PC-9 (cell line): ENCODE results near the gene GFOD2. TPM values are rescaled to one million over a fixed set of nuclear protein-coding genes. Genes with fewer than 3 reads are reported as not detected.

Experiments used
- BruUV-seq: library from RNA; stranded (reverse); fragments of 400-500 nt; replicated peaks from 2 replicates; lab custom pipeline; 2021; lab: Mats Ljungman, UMichigan
- CTCF ChIA-PET: fragments of 300-600 bp; sonication (Branson Sonifier 250); formaldehyde crosslinking; loops from one replicate; lab custom pipeline; 2022; ENCODE audit warnings: antibody characterized with exemption; lab: Charles Lee
- POLR2A ChIA-PET: fragments of 300-600 bp; sonication (Branson Sonifier 250); formaldehyde crosslinking; loops from one replicate; lab custom pipeline; 2022; ENCODE audit warnings: antibody characterized with exemption; ENCODE audit not compliant: unreplicated experiment; lab: Charles Lee
- DNase-seq, 2 experiments: peaks; one replicate each; pipeline versions ENCODE4 v3.0.0 to v3.0.0-alpha.2; 2015 to 2022; ENCODE audit warnings: mixed read lengths in 1 of 2
- H2AFZ ChIP-seq: fragments of 200-600 bp; sonication (generic); 2 replicates; pipeline ENCODE4 v1.8.1; 2017; ENCODE audit warnings: antibody characterized with exemption
- H3F3A ChIP-seq: fragments of 200-600 bp; sonication (generic); 2 replicates; pipeline ENCODE4 v1.8.1; 2017; ENCODE audit warnings: antibody characterized with exemption, mild to moderate bottlenecking, low read depth; ENCODE audit not compliant: insufficient read depth
- H3K27ac ChIP-seq: fragments of 200-600 bp; sonication (generic); 2 replicates; pipeline ENCODE4 v1.6.1; 2016; ENCODE audit warnings: mixed run types
- H3K27me3 ChIP-seq: fragments of 200-600 bp; sonication (generic); 2 replicates; pipeline ENCODE4 v1.6.1; 2016; ENCODE audit warnings: low read depth, mixed run types; ENCODE audit not compliant: insufficient read depth
- H3K36me3 ChIP-seq: fragments of 200-600 bp; sonication (generic); 2 replicates; pipeline ENCODE4 v1.6.1; 2016; ENCODE audit warnings: low read depth, mixed run types
- H3K4me1 ChIP-seq: fragments of 200-600 bp; sonication (generic); replicated peaks from 2 replicates; pipeline ENCODE4 v1.6.1; 2016; ENCODE audit warnings: mixed run types; ENCODE audit not compliant: insufficient read depth
- H3K4me2 ChIP-seq: fragments of 200-600 bp; sonication (generic); 2 replicates; pipeline ENCODE4 v1.6.1; 2017; ENCODE audit warnings: mixed run types
- H3K4me3 ChIP-seq: fragments of 200-600 bp; sonication (generic); 2 replicates; pipeline ENCODE4 v1.6.1; 2016; ENCODE audit warnings: mixed run types
- H3K79me2 ChIP-seq: fragments of 200-600 bp; sonication (generic); 2 replicates; pipeline ENCODE4 v1.6.1; 2017; ENCODE audit warnings: low read depth, mixed run types
- H3K9me2 ChIP-seq: fragments of 200-600 bp; sonication (generic); 2 replicates; pipeline ENCODE4 v1.8.1; 2017; ENCODE audit warnings: mild to moderate bottlenecking; ENCODE audit not compliant: insufficient read depth
- H3K9me3 ChIP-seq: fragments of 200-600 bp; sonication (generic); 2 replicates; pipeline ENCODE4 v1.8.1; 2016; ENCODE audit warnings: low read depth; ENCODE audit not compliant: insufficient read depth
- H4K20me1 ChIP-seq: fragments of 200-600 bp; sonication (generic); 2 replicates; pipeline ENCODE4 v1.8.1; 2017; ENCODE audit not compliant: insufficient read depth
- EZH2 ChIP-seq: fragments of 200-600 bp; sonication (generic); IDR thresholded peaks from 2 replicates; pipeline ENCODE4 v1.8.0; 2017; ENCODE audit warnings: antibody characterized with exemption, low read depth
- intact Hi-C: fragments of 100-400 bp; cut with micrococcal nuclease; formaldehyde crosslinking; loops from one replicate; pipeline ENCODE4 v1.10.0; 2022; ENCODE audit not compliant: unreplicated experiment
- total RNA-seq: library from RNA; stranded (reverse); gene quantifications from 2 replicates; pipeline ENCODE4 v1.2.3, GENCODE V29; 2021
- TF ChIP-seq, protein P1 (sequence below): fragments of 200-600 bp; sonication (generic); conservative IDR thresholded peaks from 2 replicates; pipeline ENCODE4 v1.6.1; 2017; ENCODE audit warnings: mixed run types, antibody characterized with exemption, mild to moderate bottlenecking, moderate library complexity

Gene GFOD2
- total RNA-seq, 1 experiment from 2014 or later: 17.6 TPM

DNA sequence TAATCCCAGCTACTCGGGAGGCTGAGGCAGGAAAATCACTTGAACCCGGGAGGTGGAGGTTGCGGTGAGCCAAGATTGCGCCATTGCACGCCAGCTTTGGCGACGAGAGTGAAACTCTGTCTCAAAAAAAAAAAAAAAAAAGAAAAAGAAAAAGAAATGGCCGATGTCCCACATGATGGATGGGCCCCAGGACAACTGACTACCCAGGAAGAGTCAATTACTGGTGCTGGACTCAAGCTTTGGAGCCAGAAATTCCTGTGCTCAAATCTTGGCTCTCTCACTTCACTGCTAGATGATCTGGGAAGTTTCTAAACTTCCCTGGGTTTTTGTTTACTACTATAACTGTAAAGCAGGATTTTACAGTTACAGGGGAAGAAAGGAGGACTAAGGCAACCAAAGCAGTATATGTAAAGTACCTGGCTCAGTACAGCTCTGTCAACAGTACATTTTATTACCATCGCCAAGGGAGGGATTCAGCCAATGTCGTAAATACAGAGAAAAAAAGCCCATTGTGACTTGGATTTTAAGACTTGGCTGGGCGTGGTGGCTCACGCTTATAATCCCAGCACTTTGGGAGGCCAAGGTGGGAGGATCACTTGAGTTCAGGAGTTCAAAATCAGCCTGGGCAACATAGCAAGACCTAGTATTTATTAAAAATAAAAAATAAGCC lies 40.6 kb downstream of the GFOD2 start:
- Histone ChIP-seq H3K79me2 (0 out of 2 replicates have a peak, but pooled peaks cover 3% of the 10 kb centered on the region), H3K9me2 (no peaks in the 10 kb centered on the region), H3F3A (peaks cover 27% of the 10 kb centered on the region), H4K20me1 (no peaks in the 10 kb centered on the region), H3K4me3 (no peak overlapping the region), H3K4me2 (no peak overlapping the region), H3K36me3 (no peaks in the 10 kb centered on the region), H3K27ac (0 out of 2 replicates have a peak overlapping the region, but pooled peaks have one; percentile 19), H3K27me3 (no peaks in the 10 kb centered on the region), H3K4me1 (peaks cover 26% of the 10 kb centered on the region), H3K9me3 (no peaks in the 10 kb centered on the region), H2AFZ (no peak overlapping the region)
- BruUV-seq: no TSS peak
- ChIA-PET POLR2A (no interaction called here), CTCF (no interaction called here)
- intact Hi-C loops: loop anchor here (5.0 to 10.0 kb wide), 3 partner anchors 44 to 556 kb away; partner anchors contain the start of gene ESRP2
- DNase-seq: no peak
- no peak for TF ChIP-seq EZH2
- TF ChIP-seq, protein P1, sequence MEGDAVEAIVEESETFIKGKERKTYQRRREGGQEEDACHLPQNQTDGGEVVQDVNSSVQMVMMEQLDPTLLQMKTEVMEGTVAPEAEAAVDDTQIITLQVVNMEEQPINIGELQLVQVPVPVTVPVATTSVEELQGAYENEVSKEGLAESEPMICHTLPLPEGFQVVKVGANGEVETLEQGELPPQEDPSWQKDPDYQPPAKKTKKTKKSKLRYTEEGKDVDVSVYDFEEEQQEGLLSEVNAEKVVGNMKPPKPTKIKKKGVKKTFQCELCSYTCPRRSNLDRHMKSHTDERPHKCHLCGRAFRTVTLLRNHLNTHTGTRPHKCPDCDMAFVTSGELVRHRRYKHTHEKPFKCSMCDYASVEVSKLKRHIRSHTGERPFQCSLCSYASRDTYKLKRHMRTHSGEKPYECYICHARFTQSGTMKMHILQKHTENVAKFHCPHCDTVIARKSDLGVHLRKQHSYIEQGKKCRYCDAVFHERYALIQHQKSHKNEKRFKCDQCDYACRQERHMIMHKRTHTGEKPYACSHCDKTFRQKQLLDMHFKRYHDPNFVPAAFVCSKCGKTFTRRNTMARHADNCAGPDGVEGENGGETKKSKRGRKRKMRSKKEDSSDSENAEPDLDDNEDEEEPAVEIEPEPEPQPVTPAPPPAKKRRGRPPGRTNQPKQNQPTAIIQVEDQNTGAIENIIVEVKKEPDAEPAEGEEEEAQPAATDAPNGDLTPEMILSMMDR: no peak

DNA sequence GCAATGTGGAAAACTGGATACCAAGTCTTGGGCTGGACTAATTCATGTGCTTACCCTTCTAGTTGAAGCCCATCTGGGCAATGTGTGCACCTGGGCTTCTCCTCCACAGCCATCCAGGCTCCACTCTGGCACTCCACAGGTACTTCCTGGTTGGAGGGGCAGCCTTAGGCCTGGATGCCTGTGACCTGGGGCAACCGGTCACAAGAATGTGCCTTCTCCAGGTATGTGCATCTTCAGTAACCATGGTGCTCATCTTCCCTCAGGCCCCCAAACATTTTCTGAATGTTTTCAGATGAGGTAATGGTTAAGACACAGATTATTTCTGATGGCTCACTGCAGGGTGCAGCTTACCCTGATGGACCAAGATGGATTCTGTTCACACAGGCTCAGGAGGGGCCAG lies 41.4 kb downstream of the GFOD2 start:
- Histone ChIP-seq H4K20me1 (no peaks in the 10 kb centered on the region), H3K4me2 (0 out of 2 replicates have a peak overlapping the region, but pooled peaks have one; percentile 30), H3K4me1 (peaks cover 26% of the 10 kb centered on the region), H3K9me2 (no peaks in the 10 kb centered on the region), H3K9me3 (no peaks in the 10 kb centered on the region), H3K36me3 (no peaks in the 10 kb centered on the region), H3K27me3 (no peaks in the 10 kb centered on the region), H3K27ac (no peak overlapping the region), H2AFZ (no peak overlapping the region), H3K79me2 (0 out of 2 replicates have a peak, but pooled peaks cover 3% of the 10 kb centered on the region), H3F3A (peaks cover 27% of the 10 kb centered on the region), H3K4me3 (no peak overlapping the region)
- TF ChIP-seq EZH2: no peak
- TF ChIP-seq, protein P1: no peak
- ChIA-PET CTCF (no interaction called here), POLR2A (no interaction called here)
- BruUV-seq: no TSS peak
- intact Hi-C loops: loop anchor here (5.0 to 10.0 kb wide), 3 partner anchors 45 to 557 kb away; partner anchors contain the start of gene ESRP2
- DNase-seq: peak; percentile 47 to 81

DNA sequence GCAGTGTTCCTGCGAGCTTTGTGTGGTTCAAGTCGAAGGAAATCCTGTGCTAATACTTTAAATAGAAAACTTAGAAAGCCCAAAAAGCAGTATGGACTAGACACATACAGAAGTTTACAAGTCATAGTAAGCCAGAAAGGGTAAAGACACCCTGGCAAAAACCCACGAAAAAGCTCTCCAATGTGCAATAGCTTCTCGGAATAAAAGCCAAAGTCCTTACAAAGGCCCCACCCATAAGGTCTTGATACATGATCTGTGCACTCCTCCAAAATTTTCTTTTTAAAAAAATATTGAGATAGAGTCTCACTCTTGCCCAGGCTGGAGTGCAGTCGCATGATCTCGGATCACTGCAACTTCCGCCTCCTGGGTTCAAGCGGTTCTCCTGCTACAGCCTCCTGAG lies 42.2 kb downstream of the GFOD2 start:
- Histone ChIP-seq H3K27me3 (no peaks in the 10 kb centered on the region), H3K9me2 (no peaks in the 10 kb centered on the region), H3K4me3 (no peak overlapping the region), H2AFZ (no peak overlapping the region), H3K36me3 (no peaks in the 10 kb centered on the region), H3K4me1 (peaks cover 26% of the 10 kb centered on the region), H3K27ac (peak overlapping the region; percentile 78), H4K20me1 (no peaks in the 10 kb centered on the region), H3F3A (peaks cover 32% of the 10 kb centered on the region), H3K4me2 (peak overlapping the region; percentile 30), H3K79me2 (0 out of 2 replicates have a peak, but pooled peaks cover 3% of the 10 kb centered on the region), H3K9me3 (no peaks in the 10 kb centered on the region)
- ChIA-PET CTCF (interaction anchor here (0.5 to 1.1 kb wide), 2 partner anchors 113 to 408 kb away, joined by 3 read pairs; partner anchors contain the start of gene NFATC3), POLR2A (interaction anchor here (0.6 to 0.7 kb wide), 7 partner anchors 17 to 551 kb away, joined by 3 to 6 read pairs (median 4); partner anchors contain the start of genes ACD and TSNAXIP1)
- TF ChIP-seq EZH2: no peak
- TF ChIP-seq, protein P1: no peak
- no peak for DNase-seq
- intact Hi-C loops: loop anchor here (5.0 to 10.0 kb wide), 3 partner anchors 45 to 558 kb away; partner anchors contain the start of gene ESRP2
- BruUV-seq: no TSS peak
